NCI-H1417 (cell line): Measurements from ENCODE around the gene KIAA0825.
"Not testable (repeated sequence)": the region's sequence is repeated elsewhere in the genome, so short reads cannot be mapped to it uniquely, and the experiment has no call there.

ENCODE experiments used
- DNase-seq, 3 experiments: peaks; one replicate each; lab custom pipeline; 2025; lab: John Stamatoyannopoulos, UW

Gene KIAA0825

DNA sequence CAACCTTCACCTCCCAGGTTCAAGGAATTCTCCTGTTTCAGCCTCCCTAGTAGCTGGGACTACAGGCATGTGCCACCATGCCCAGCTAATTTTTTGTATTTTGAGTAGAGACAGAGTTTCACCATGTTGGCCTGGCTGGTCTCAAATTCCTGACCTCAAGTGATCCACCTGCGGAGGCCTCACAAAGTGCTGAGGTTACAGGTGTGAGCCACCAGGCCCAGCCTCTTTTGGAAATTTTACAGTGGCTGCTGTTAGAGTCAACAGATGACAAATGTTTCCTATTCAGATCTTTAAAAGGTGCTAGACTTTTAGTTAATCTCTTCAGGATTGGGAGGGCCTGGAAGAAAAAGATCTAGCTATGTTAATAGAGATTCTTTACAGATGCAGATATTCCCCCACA, 45.1 kb downstream of the KIAA0825 start:
- not testable (repeated sequence) for DNase-seq

- no peak for DNase-seq
These were observed 47.0 kb downstream of the KIAA0825 start for GRCh38 chr5:94571415-94571814.

DNA sequence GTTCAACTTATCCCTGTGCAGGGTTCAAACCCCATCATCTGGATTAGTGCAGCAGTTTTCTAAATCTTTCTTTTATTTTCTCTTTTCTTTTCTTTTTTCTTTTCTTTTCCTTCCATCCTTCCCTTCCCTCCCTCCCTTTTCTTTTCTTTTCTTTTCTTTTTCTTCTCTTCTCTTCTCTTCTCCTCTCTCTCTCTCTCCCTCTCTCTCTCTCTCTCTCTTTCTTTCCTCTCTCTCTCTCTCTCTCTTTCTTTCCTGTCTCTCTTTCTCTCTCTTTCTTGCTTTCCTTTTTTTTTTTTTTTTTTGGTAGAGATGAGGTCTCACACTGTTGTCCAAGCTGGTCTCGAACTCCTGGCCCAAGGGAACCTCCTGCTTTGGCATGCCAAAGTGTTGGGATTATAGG, 53.6 kb downstream of the KIAA0825 start:
- no peak for DNase-seq

DNA sequence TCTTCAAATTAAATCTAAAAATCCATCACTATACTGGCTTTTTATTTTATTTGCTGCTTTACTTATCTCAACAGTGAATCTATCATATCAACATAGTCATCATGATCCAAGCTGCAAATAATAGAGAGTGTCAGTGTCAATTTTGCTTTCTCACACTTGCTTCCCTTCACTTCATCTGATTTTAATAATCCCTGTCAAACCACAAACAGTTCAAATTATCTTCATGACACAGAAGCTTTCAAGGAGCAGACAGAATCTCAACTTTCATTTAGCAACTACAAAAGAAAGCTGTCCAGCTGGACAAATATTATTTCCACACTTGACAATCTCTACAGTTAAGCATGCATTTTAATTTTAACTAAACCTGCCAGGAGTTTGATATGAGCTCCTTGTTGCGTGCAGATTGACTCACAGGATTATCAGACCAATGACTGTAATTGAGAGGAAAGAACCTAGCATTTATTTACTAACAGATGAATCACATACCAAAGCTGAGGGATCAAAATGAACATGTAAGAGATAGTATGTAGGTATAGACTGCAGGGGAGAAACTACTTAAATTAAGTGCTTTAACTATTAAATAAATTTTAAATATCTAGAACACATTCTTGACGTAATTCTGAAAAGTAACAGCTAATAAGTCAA, 56.0 kb downstream of the KIAA0825 start:
- peak in 2 of 3 experiments; percentile 10 to 45 for DNase-seq

DNA sequence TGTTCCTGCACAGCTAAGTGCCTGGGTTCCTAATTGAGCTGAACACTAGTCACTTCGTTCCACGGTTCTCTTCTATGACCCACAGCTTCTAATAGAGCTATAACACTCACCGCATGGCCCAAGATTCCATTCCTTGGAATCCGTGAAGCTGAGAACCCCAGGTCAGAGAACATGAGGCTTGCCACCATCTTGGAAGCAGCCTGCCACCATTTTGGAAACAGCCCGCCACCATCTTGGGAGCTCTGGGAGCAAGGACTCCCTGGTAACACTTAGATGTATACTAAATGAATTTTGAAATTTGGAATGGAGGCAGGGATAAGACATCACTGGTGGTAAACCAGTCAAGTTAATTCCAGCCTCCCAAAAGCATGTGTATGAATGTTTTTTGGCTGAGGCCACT, 60.4 kb downstream of the KIAA0825 start:
- DNase-seq: no peak

DNA sequence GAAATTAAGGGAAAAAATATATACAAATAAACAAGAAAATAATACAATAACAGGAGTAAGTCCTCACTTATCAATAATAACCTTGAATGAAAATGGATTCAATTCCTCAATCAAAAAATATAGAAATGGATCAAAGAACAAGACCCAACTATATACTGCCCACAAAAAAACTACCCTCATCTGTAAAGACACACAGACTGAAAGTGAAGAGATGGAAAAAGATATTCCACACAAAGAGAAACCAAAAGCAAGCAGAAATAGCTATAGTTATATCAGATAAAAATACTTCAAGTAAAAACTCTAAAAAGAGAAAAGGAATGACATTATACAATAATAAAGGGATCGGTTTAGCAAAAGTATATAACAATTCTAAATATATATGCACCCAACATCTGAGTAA, 66.5 kb downstream of the KIAA0825 start:
- DNase-seq: no peak

DNA sequence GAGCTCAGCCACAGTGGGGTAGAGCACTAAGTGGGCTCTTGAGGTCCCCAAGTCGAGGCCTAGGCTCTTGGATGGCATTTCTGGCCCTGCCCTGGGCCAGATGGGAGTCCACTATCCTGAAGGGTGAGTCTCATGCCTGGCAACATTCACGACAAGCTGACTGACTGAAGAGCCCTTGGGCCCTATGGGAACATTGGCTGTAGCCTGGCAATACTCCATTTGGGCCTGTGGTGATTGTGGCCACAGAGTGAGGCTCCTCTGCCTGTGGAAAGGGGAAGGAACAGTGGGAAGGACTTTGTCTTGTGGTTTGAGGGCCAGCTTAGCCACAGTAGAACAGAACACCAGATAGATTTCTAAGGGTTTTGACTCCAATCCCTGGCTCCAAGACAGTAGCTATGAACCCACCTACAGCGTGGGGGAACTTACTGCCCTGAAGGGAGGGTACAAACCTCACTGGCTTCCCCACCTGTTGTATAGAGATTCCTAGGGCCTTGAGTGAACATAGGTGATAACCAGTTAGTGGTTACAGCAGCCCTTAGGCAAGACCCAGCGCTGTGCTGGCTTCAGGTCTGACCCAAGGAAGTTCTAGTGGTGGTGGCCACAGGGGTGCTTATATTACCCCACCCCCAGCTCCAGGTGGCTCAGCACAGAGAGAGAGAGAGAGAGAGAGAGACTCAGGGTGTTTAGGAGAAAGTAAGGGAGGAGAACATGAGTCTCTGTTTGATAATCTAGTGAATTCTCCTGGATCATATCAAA, 72.4 kb downstream of the KIAA0825 start:
- DNase-seq: no peak

DNA sequence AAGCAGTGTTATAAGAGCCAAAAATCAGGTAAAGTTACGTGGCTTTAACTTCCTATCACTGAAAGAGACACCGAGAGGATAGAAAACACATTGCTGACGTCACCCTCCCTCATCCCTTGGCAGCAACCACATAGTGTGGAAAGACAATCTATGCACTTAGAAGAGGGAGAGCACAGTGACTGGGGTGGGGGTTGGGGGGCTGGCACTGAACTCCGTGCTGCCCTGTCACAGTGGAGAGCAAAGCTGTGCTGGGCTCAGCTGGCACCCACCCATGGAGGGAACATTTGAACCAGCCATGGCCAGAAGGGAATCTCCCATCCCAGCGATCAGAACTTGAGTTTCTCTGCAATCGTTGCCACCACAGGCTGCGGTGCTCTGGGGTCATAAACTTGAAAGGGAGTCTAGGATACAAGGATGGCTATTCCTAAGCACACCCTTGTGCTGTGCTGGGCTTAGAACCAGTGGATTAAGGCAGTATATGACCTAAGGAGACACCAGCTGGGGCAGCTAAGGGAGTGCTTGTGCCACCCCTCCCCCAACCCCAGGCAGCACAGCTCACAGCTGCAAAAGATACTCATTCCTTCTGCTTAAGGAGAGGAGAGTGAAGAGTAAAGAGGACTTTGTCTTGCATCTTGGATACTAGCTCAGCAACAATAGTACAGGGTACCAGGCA, 73.4 kb downstream of the KIAA0825 start:
- no peak for DNase-seq

DNA sequence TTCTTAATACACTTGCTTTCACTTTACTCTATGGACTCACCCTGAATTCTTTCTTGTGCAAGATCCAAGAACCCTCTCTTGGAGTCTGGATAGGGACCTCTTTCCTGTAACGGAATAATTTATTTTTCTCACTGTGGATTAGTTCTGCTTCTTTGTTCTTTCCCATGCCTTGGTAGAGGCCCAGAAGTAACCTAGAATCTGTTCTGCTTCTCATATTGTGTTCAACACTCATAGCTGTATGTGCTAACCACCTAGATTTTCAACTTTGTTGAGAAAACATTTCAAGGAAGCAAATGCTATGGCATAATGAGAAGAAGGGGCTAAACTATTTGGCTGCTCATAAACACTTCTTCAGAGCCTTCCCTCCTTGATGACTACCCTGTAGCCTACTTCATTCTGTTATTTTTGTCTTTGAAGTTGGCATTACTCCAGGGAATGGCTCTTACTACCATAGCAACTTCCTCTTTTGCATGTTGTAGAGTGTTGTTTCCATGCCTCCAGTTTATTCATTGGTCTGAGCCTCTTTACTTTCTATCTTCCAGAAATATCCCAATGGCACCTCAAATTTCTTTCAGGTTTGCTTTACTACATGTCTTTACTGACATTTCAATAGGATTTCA, 74.3 kb downstream of the KIAA0825 start:
- DNase-seq: peak in 1 of 3 experiments; percentile 5

DNA sequence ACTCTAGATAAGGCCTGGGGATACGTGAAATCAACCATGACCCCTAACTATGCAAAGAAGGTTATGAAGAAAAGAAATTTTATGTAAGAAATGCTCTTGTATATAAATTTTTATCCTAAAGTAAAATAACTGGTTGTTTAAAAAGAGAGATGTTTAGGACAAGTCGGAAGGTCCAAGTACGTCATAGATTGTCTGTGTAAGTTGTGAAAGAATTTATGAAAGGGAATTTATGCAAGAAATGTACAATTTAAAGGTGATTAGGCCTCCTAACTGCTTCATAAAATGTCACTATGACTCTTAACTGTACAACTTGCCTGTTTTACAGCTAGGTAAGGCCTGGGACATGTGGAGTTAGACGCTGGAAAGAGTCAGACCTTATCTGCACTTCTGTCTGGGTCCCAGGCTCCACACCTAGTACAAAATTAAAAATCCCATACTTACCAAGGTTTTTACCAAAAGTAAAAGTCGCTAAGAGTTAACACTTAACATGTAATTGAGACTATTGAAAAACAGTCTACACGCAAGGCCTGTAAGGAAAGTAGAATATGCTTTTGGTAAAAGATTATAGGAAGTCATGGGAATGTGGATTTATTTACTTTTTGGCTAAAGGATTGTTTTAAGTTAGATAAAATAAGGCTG, 77.4 kb downstream of the KIAA0825 start:
- DNase-seq: no peak

GRCh38 chr5:94538260-94538659, 80.1 kb downstream of the KIAA0825 start:
- DNase-seq: no peak

DNA sequence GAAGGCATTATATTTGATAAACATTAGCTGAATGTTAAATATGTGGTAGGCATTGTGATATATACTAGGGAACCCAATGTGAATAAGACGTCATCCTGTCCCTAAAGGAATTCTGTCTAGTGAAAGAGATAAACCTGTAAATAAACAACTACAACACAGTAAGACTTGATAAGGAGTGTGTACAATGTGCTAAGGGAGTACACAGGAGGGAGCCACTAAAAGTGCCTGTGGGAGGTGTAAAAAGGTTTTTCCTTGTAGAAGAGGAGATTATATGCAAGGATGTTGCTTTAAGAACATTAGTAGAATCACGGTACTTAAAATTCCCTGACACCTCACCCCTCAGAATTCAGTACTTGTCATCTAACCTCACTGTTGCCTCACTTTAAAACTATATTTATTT, 91.7 kb downstream of the KIAA0825 start:
- DNase-seq: no peak

DNA sequence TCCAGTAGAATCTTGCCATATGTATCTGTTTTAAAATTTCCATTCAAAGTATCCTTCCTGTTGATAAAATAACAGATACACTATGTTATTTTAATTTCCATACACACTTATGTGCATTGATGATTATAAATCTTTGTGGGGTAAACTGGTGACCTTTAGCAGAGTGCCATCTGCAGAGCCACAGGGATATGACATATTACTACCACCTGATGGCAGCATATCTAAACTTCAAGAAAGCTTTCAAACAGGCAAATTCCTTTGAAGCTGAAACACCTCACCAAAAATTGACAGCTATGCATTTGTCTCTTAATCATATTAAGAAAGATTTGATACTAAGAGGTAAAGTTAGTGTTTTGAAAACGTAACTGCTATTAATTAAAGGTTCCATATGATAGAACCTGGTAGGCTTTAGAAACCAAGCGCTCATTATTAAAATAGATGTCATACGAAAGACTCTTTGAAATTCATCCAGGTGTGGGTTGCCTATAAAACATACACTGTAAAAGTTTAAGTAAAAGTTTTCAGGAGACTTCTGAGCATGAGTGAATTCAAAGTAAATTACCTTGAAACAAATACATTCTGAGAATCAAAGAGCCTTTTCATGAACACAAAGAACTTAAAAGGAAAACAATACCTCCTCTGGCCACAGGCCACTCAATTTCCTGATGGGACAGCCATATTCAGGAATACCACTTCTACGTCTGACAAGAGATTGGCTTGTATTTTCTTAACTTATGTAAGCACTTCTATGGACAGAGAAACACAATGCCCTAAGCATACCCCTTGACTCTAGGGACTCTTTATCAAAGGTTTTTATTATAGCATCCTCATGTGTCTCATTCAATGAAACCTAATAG, 93.3 kb downstream of the KIAA0825 start:
- peak in 2 of 3 experiments; percentile 20 to 55 for DNase-seq

GRCh38 chr5:94523018-94523417, 95.4 kb downstream of the KIAA0825 start:
- no peak for DNase-seq

DNA sequence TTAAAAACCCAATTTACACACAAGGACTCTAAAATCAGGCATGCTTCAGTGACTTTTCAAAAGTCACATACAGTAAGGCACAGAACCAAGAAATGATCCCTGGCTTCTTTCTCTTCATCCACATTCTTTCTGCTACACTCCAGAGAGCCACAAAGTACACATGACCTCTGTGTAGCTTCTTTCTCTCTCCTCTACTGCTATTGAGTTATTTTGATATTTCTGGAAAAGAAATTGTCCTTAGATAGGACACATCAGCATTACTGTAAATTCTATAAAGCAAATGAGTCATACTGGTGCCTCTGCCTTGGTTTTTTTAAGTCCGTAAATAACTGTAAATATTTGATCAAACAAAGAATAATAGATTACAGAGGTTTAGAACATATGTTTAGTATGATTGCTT, 96.3 kb downstream of the KIAA0825 start:
- DNase-seq: no peak

DNA sequence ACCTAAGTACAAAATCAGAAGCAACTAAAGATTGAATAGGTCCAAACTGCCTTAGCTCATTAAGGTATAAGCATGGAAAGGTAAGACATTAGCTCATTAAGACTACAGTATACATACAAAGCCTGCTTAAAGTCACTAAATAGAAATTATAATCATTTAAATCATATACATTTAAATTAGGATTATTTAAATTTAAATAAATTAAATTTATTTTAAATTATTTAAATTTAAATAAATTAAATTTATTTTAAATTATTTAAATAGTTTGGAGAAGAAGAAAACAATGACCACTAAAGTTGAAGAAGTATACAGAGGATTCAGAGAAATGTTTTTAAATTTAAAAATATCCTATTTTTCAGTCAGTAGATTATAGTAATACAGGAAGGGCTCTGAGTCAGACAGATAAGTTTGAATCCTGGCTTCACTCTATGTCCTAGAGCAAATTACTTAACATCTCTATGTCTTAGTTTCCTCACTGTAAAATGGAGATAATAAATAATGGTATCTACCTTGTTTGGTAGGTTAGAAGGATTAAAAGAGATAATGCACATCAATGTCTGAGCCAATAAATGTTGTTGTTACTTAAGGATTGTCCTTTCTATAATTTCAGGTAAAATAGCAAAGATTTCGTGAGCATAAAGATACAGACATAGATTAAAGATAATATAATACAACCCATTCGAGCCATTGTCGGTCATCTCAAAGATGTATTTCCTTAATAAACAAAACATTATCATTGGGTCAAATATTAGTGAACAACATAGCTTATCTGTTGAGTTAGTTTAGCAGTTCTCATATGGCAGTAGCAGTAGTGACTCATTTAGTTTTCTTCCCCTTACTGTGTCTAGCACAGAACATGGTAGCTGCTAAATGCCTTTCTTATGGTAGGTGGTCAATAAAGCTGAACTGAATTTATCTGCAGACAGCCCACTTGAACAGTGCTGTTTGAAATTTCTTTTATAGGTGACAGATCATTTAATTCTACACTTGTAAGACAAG, 100.6 kb downstream of the KIAA0825 start:
- no peak for DNase-seq

GRCh38 chr5:94516148-94516547, 102.3 kb downstream of the KIAA0825 start:
- DNase-seq: no peak

DNA sequence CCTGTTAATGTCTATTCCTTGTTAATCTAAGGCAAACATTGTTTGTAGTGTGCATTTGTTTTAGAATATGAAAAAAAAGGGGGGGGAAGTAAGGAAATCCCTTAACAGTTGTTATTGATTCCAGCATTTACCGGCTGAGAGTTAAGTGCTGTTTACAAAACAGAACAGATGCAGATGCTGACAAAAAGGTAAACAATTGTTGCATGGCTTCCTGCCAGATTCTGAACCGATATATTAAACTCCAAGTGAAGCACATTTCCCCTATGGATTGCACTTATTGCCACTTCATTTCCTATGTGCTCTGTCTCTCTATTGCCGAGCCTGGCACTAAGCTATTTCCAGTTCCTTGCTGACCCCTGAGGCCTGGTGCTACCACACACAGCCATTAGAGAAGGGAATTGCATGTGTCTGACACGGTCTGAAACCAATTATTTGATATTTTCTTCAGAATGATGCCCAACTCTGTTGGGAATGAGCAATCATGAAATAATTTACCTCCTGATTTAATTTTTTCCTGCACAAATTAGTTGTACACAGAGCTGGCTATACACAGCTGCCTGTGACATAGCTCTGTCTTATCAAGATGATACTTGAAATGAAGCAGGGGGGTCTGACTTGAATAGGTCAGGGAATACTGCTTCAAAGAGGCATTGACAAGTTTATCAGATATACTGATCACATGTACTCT, 109.8 kb downstream of the KIAA0825 start:
- DNase-seq: peak; percentile 3 to 74 (median 25)

- no peak for DNase-seq
These were observed 112.9 kb downstream of the KIAA0825 start for GRCh38 chr5:94505327-94506068.
